Activated CD8-positive, alpha-beta memory T cell treated with anti-CD3 and anti-CD28 coated beads, Interleukin-2, amount 50 U/mL, for 1 hour (primary cell): ENCODE measurements around the gene BPIFB1.

Source experiments
- DNase-seq: peaks from one replicate; pipeline ENCODE4 v3.0.0-alpha.2; 2020; ENCODE audit errors: extremely low read depth

Gene BPIFB1, protein sequence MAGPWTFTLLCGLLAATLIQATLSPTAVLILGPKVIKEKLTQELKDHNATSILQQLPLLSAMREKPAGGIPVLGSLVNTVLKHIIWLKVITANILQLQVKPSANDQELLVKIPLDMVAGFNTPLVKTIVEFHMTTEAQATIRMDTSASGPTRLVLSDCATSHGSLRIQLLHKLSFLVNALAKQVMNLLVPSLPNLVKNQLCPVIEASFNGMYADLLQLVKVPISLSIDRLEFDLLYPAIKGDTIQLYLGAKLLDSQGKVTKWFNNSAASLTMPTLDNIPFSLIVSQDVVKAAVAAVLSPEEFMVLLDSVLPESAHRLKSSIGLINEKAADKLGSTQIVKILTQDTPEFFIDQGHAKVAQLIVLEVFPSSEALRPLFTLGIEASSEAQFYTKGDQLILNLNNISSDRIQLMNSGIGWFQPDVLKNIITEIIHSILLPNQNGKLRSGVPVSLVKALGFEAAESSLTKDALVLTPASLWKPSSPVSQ

DNA sequence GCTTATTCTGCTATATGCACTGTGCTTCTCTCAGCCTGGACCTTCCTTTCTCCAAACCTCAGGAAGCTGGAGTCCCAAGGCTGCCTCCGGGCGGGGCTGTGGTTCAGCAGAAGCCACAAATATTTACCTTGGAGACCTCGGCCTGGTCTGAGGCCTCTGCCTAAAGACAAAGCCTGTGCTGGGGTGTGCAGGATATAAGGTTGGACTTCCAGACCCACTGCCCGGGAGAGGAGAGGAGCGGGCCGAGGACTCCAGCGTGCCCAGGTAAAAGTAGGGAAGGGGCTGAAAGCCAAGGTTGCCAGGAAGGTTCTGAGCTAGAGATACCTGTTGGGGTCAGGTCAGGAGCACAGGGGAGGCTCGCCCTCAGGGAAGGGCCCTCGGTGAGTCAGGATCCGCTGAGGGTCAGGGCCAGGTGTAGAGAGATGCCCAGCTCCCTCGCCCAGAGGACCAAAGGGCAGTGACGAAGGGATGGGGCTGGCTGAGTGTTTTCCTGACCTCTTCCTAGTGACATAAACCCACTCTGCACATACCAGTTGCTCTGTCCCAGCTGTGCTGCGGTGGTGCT, at the start of gene BPIFB1:
BPIFB1 (plus strand) TSS at position 224 of the 565 bp plus-strand sequence. CDS start 2,860 bp downstream, outside the sequence.
- DNase-seq, result no peak

DNA sequence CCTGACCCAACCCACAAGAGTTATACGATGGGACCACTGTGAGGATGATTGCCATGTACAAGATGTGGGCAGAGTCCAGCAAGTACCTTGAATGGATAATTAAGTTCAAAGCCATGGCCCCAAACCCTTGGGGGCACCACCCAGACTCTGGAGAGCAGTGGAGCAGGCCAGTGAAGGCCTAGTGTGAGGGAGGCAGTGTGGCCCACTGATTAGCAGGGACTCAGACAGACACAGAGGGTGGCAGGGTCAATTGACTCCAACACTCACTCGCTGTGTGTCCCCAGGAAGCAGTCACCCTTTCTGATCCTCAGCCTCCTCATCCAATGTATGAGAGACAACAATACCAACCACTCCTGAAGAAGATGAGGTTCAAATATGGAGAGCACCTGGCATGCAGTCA, 49.0 kb upstream of the BPIFB1 start:
- DNase-seq, result no peak

DNA sequence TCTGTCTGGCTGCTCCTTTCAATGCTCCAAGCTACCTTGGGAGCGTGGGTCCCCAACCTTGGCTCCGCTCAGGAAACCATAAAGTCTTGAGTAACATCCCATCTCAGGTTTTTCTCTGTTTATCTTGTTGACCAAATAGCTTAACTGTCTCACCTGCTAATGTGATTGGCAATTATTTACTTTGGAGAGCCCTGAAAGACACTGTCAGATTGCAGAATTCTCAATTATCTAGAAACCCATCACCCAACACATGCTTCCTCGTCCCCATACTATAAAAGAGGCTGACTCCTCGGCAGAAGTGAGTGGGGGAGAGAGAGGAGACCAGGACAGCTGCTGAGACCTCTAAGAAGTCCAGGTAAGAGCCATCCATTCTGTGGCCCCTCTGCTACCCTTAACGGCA, 47.3 kb upstream of the BPIFB1 start, which contains the start of gene BPIFA1:
BPIFA1 (plus strand) TSS at position 301 of the 400 bp plus-strand sequence. CDS start 1,716 bp downstream, outside the sequence.
- DNase-seq, result no peak

DNA sequence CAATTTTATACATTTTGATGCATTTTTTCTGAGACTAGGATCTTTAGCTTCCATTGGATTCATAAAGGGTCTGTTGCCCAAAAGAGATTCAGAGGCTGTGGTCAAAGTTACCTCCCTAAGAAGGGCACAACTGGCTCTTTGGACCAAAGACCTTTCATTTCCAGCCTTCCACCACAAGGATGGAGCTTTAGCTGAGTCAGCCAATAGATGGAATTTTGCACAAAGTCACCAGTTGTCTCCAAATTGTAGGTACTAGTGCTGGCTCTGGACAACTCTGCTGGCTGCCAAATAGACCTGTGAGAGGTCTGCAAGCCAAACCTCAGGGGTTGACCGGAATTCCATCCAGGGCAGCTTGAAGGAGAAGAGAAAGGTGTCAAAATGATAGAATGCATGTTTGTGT, 46.7 kb upstream of the BPIFB1 start:
- no peak for DNase-seq

DNA sequence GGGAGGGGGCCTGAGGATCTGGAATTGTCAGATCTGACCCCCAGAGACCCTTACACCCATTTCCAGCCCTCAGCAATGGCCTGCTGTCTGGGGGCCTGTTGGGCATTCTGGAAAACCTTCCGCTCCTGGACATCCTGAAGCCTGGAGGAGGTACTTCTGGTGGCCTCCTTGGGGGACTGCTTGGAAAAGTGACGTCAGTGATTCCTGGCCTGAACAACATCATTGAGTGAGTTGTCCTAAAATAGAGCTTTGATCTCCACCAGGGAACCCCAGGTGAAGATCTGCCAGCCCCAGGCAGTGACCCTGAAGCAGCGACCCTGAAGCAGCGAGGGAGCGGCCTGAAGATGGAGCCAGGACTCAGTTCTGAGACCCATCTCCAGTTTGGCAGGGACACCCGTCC, 45.0 kb upstream of the BPIFB1 start:
- no peak for DNase-seq

DNA sequence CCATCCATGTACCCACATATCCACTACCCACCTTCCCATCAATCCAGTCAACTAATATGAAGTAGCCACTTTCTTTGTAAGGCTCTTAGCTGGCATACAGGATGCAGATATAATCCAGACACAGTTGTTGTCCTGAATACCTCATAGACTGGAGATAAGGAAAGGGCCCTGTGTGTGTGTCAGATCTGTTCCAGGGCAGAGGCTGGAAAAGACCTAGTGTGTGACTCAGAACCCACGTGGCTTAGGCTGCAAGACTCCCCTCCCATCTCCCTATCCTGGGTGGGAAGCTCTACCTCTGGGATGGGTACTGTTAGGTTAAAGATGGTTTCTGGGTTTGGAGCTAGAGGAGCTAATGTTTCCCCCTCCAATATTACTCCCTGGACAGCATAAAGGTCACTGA, 43.6 kb upstream of the BPIFB1 start:
- no peak for DNase-seq

DNA sequence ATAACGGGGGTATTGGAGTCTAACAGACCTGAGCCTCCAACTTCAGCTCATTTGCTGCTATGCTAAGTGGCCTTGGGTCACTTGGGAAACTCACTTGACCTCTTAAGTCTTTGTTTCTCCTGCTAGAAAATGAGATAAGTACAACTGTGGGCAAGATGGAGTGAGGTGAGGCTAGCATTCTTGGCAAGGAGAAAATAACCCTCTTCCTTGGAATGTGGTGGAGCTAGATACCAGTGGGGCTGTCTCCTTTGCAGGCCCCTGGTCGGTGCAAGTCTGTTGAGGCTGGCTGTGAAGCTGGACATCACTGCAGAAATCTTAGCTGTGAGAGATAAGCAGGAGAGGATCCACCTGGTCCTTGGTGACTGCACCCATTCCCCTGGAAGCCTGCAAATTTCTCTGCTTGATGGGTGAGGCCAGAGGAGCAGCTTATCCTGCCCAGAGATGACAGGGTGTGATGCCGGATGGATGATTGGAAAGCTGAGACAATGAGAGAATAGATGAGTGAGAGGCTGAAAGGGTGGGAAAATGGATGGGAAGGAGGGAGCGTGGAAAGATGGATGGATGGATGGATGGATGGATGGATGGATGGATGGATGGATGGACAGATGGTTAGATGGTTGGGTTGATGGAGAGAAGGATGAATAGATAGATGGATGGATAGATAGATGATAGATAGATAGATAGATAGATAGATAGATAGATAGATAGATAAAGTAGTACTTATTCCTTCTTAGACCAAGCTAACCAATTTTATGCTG, 42.9 kb upstream of the BPIFB1 start:
- no peak for DNase-seq

DNA sequence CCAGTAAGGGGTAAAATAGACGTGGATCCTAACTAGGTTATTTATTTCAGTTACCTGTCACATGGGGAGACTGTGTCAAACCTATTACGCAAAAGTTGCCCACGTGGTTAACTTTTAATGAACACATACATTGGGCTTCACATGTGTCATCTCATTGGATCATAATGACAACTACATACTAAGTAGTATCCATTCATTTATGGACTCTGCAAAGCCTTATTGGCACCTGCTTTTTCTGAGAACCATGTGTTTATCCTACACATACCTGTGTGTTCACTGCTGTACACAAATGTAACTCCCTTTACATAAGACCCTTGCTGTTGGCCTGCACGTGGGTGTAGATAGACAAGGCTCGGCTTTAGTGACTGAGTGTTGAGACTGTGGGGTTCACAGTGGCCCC, 42.1 kb upstream of the BPIFB1 start:
- DNase-seq, result no peak

DNA sequence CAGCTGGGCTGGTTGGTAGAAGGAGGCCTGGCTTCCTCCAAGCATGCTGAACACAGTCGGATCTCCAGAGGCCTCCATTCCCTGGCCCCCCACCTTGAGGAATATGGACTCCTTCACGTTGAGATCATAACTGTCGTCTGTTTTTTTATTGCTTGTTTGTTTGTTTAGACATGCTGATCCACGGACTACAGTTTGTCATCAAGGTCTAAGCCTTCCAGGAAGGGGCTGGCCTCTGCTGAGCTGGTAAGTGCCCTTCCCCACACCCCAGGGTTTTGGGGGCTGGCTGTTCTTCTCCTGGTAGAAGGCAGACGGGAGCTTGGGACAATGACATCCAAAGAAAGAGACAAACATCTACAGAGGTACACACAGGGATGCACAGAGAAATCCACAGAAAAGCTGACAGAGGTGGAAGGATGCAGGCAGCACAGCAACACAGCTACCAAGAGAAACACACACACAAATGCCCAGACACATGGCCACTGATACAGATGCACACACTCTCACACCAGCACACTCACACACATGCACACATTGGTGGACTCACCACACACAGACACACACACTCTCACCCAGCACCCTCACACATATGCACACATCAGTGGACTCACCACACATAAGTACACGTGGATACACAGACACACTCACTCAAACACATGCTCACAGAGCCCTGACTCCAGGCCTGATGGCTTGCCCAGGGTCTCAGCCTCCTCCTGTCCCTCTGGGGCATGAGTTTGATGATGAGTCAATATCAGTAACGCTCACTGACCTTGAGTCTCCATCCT, 40.5 kb upstream of the BPIFB1 start:
- DNase-seq, result no peak

DNA sequence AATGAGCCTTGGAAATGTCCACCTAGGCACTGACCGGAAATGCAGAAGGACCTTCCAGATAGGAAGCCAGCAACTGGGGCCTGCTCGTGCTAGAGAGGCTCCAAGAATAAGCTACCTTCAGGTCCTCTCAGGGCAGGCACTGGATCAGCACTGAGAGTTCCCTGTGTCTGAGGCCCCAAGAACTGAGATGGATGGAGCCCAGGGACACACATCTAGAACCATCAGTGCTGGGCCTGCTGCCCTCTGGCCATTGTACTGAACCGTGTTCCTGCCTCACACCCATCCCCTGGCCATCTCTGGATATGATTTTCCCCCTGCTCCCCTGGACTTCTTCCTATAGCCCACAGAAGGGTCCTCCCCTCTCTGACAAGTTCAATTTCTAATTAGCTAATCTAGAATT, 36.9 kb upstream of the BPIFB1 start:
- DNase-seq, result no peak

DNA sequence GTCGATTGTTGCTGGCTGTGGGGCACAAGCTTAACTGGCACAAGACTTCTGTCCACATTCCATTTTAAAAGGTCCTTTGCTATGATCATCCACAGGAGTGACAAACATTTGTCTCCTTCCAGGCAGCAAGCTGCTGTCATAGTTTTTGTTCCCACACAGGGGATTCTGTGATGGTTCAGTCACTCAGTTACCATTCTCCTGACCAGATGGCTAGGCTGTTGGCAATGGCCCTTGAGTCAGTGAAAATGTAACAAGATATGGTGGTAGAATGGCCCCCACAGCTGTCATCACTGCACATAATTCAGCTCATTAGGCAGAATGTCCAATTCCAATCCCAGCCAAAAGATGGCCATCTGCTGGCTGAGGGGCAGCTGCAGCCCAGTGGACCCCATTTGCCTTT, 33.6 kb upstream of the BPIFB1 start:
- DNase-seq, result no peak

DNA sequence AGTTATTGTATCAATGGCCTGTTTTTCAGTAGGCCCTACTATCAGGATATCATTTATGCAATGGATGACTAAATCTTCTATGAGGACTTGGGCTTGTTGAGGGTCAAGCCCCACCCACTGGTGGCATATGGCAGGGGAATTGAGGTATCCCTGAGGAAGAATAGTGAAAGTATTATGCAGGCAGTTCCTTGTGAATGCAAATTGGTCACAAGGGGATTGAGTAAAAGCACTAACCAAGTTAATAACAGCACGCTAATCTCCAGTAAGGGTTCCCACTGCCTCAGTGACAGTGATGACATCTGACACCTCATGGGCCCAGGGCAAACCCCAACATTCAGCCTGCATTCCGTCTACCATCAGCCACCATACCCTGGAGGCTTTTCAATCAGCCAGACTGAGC, 32.3 kb upstream of the BPIFB1 start:
- DNase-seq, result no peak

DNA sequence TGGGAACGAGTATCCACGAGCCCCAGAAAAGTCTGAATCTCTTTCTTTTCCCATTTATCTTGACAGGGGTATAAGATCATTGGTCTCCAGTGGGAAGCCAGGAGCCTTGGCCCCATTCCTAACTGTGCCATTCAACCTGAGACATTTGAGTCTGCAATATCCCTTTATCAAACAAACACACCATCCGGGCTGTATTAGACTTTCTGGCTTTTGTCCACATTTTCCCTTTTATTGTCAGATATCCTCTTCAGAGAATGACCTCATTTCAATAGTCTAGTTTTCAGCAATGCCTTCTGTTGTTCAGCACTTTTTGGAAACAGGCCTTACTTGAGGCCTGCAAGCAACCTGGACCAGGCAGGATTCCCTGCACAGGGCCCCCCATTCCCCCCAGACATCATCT, 31.5 kb upstream of the BPIFB1 start:
- DNase-seq, result no peak

DNA sequence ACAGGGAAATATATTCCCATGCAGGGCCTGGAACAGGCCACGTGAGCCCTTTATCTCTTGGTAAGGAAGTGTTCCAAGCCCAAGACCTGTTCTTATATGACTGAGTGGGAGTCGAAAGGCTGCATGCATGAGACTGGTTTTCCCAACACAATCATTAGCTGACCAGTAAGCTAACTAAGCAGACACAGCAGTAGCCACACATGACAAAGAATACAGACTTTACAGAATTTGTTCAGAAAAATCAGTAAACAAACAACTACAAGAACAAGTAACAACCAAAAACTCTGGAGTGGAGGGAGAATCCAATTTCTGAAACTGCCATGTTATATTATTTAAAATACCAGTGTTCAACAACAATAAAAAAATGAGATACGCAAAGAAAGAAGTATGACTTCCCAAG, 30.6 kb upstream of the BPIFB1 start:
- DNase-seq, result no peak

DNA sequence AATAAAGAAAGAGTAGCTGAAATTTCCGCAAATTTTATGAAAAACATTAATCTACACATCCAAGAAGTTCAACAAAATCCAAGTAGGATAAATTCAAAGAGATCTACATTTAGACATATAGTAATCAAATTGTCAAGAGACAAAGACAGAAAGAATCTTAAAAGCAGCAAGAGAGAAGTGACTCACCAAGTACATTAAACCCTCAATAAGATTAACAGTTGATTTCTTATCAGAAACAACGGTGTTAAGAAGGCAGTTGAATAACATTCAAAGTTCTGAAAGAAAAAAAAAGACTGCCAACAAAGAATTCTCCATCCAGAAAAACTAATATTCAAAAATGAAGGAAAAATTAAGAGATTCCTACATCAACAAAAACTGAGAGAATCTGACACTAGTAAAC, 28.0 kb upstream of the BPIFB1 start:
- no peak for DNase-seq

DNA sequence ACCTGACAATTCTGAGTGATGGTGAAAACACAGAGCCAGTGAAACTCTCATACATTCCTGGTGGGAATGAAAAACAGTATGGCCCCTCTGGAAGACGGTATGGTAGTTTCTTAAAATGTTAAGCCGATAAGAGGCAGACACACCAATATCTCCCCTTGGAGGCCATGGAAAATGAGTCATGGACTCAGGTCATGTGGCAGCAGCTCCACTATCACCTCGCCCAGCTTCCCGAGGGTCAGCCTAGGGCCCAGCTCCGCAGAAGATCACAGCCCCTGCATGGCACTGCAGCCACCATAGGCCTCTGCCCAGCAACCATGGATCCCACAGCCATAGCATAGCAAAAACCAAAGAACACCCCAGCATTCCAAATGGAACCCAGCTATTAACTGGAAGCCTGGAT, 25.8 kb upstream of the BPIFB1 start:
- no peak for DNase-seq

DNA sequence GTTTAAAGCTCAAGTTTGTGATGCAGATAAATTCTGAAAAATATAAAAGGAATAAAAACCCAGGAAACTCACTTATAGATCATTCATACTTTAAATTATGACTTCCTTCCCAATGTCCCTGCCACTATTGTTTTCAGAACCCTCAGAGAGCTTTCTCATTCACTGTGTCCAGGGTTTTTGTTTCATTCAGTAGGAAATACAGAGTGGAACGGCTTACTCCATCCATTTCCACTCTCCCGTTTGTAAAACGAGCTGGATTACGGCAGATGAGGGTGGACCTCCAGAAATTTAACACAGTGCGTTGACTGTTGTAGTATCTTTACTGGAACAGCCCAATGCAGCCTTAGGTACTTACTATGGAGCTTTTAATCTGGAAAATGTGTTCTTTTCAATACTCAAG, 23.6 kb upstream of the BPIFB1 start:
- no peak for DNase-seq

DNA sequence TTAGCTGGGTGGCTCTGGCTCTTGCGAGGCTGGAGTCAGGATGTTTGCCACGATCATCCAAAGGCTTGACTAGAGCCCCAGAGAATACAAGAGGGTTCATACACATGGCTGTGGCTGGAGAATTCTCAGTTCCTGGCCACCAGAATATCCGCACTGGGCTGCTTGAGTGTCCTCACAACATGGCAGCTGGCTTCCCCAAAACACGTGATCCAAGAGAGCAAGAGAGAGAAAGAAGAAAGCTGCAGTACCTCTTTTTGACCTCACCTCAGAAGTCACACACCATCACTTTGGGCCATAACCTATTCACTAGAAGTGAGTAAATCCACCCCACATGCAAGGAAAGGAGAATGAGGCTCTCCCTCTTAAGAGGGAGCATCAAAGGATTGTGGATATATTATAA, 21.5 kb upstream of the BPIFB1 start:
- no peak for DNase-seq

DNA sequence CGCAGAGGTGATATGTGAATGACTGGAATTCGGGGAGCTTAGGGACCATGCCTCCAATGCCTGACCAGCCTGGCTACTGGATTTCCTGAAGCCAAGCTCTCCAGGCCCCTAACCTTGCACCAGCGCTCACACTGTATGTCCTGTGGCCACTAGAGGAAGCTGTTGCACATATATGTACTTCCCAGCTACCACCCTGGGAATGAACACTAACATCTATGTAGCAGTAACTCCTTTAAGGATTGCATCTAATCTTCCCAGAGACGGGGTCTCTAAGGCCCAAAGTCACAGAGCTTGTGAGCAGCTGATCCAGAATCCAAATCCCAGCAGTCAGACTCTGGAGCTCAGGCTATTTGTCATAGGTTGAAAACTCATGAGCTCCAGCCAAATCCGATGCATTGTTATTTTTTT, 20.4 kb upstream of the BPIFB1 start:
- DNase-seq, result no peak

DNA sequence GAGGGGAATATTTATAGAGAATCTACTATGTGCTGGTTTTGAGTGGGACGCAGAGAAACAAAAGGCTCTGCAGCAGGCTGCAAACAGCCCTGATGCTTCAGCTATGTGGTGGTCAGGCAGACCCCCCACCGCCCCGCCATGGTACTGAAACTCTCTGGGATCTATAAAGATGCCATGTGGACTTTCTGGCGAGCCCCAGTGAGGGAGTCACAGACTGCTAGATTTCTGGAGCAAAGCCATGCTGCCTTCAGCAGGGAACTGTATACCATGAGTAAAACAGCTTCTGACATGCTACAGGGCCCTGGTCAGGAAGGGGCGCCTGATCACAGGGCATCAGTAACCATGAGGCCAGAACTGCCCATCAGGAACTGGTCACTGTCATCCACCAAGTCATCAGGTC, 19.2 kb upstream of the BPIFB1 start:
- DNase-seq, result no peak

DNA sequence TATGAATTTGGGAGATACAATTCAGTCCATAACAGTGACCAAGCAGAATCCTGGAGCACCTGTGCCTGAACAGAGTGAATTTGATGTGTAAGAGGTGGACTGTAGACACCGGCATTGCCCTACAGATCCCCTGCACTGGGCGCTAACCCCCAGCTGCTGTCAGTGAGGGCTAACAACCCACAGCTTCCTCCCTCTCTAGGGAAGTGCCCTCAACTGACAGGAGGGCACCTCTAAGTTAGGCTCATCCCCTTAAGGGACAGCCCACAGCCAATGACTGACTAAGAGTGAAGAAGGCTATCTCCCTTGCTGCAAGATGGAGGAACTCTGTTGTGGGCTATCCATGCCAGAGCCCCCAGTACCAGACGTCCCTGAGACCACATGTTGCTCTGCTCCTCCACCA, 15.3 kb upstream of the BPIFB1 start:
- no peak for DNase-seq
